HepG2 (cell line): Measurements from ENCODE around the gene HOXB5. TPM values are rescaled to one million over a fixed set of nuclear protein-coding genes. Genes with fewer than 3 reads are reported as not detected.

Experiments used
- ATAC-seq: fragments of 200-7000 bp; cut with Tn5 transposase; 3 replicates; pipeline ENCODE4 v1.9.1; 2020; ENCODE audit warnings: mild to moderate bottlenecking, moderate library complexity
- BruUV-seq: library from RNA; stranded (reverse); fragments of 400-500 nt; replicated peaks from 2 replicates; lab custom pipeline; 2021; lab: Mats Ljungman, UMichigan
- CTCF ChIA-PET: fragments of 300-600 bp; formaldehyde crosslinking; extraction: SDS; loops from one replicate; lab custom pipeline; 2021; ENCODE audit warnings: low total read pairs, inconsistent platforms, low intra/inter-chr PET ratio; lab: Yijun Ruan, JAX
- POLR2A ChIA-PET: fragments of 350-600 bp; sonication (Branson Sonifier 250); formaldehyde crosslinking; loops from one replicate; lab custom pipeline; 2020; ENCODE audit warnings: antibody characterized with exemption, inconsistent platforms; lab: Yijun Ruan, JAX
- DNase-seq: peaks from one replicate; pipeline ENCODE4 v3.0.0-alpha.2; 2015; ENCODE audit warnings: low spot score
- FAIRE-seq: peaks from 3 replicates; lab custom pipeline; 2011; peaks lifted over from hg19 to GRCh38; lab: Jason Lieb, UNC
- H2AFZ ChIP-seq: one replicate; pipeline ENCODE4 v1.6.1; 2011; ENCODE audit warnings: low read length, inconsistent platforms
- H3K27ac ChIP-seq: fragments of 300-600 bp; 3 replicates; pipeline ENCODE4 v1.8.0; 2011; ENCODE audit warnings: mixed run types, mild to moderate bottlenecking, mixed read lengths, low read length, inconsistent platforms; ENCODE audit not compliant: insufficient read depth; ENCODE audit errors: extremely low read length
- H3K27me3 ChIP-seq, 2 experiments: fragments of 200-600 bp in 1 of 2; 2 replicates in 1 of 2; 3 replicates in 1 of 2; pipeline versions ENCODE4 v1.6.0 to v1.8.0; 2011; ENCODE audit warnings: low read length in 2 of 2, mild to moderate bottlenecking in 2 of 2, moderate library complexity in 2 of 2, inconsistent platforms in 1 of 2; ENCODE audit not compliant: insufficient read depth in 2 of 2, control insufficient read depth in 1 of 2
- H3K36me3 ChIP-seq, 2 experiments: fragments of 200-600 bp in 1 of 2; replicated peaks in 1 of 2; 2 replicates in 1 of 2; 3 replicates in 1 of 2; pipeline versions ENCODE4 v1.5.1 to v1.8.0; 2011; ENCODE audit warnings: low read length in 2 of 2, inconsistent platforms in 1 of 2; ENCODE audit not compliant: insufficient read depth in 2 of 2, control insufficient read depth in 1 of 2
- H3K4me1 ChIP-seq: 2 replicates; pipeline ENCODE4 v1.5.1; 2012; ENCODE audit warnings: low read length, inconsistent platforms; ENCODE audit not compliant: insufficient read depth
- H3K4me2 ChIP-seq: 2 replicates; pipeline ENCODE4 v1.6.0; 2011; ENCODE audit warnings: low read depth, low read length, inconsistent platforms
- H3K4me3 ChIP-seq, 3 experiments: fragments of 200-600 bp in 1 of 3; sonication (generic), shearing (Covaris generic) in 1 of 3; replicated peaks in 1 of 3; 2 replicates each; pipeline ENCODE4 v1.5.1; 2011 to 2016; ENCODE audit warnings: low read length in 3 of 3, inconsistent platforms in 2 of 3, low read depth in 2 of 3, mild to moderate bottlenecking in 2 of 3, control low read depth in 1 of 3, mixed read lengths in 1 of 3; ENCODE audit not compliant: insufficient read depth in 1 of 3
- H3K79me2 ChIP-seq: one replicate; pipeline ENCODE4 v1.6.1; 2011; ENCODE audit warnings: low read length, inconsistent platforms; ENCODE audit not compliant: insufficient read depth
- H3K9ac ChIP-seq: 2 replicates; pipeline ENCODE4 v1.6.0; 2011; ENCODE audit warnings: mild to moderate bottlenecking, low read depth, low read length, inconsistent platforms; ENCODE audit not compliant: insufficient read depth
- H3K9me3 ChIP-seq: 2 replicates; pipeline ENCODE4 v1.5.1; 2012; ENCODE audit warnings: mild to moderate bottlenecking, low read length
- H4K20me1 ChIP-seq: 2 replicates; pipeline ENCODE4 v1.6.0; 2011; ENCODE audit warnings: inconsistent platforms, mild to moderate bottlenecking, low read length, moderate library complexity; ENCODE audit not compliant: insufficient read depth
- EZH2 ChIP-seq: conservative IDR thresholded peaks from 2 replicates; pipeline ENCODE4 v1.6.1; 2012; ENCODE audit warnings: mild to moderate bottlenecking, low read depth, low read length, moderate library complexity
- FLYWCH1 ChIP-seq: sonication (generic); formaldehyde crosslinking; IDR thresholded peaks from 2 replicates; pipeline ENCODE4 v1.8.1; 2023; ENCODE audit warnings: mild to moderate bottlenecking, missing genetic modification reagents
- GLI4 ChIP-seq: sonication (generic); formaldehyde crosslinking; IDR thresholded peaks from 2 replicates; pipeline ENCODE4 v1.5.1; 2020; ENCODE audit warnings: missing genetic modification reagents, mild to moderate bottlenecking, moderate library complexity, borderline replicate concordance
- MTF1 ChIP-seq: sonication (generic); formaldehyde crosslinking; IDR thresholded peaks from 2 replicates; pipeline ENCODE4 v1.5.0; 2020; ENCODE audit warnings: missing genetic modification reagents
- SMARCC2 ChIP-seq: fragments of 450-650 bp; IDR thresholded peaks from 2 replicates; pipeline ENCODE4 v1.6.1; 2017; ENCODE audit warnings: antibody characterized with exemption, mild to moderate bottlenecking
- ZNF207 ChIP-seq: fragments of 450-650 bp; IDR thresholded peaks from 2 replicates; pipeline ENCODE4 v1.6.1; 2016; ENCODE audit warnings: antibody characterized with exemption, borderline replicate concordance
- ZNF292 ChIP-seq: sonication (generic); formaldehyde crosslinking; IDR thresholded peaks from 2 replicates; pipeline ENCODE4 v1.8.1; 2022; ENCODE audit warnings: mild to moderate bottlenecking, low read depth, missing genetic modification reagents, borderline replicate concordance
- ZNF607 ChIP-seq: sonication (generic); formaldehyde crosslinking; IDR thresholded peaks from 2 replicates; pipeline ENCODE4 v1.5.1; 2020; ENCODE audit warnings: missing genetic modification reagents, mild to moderate bottlenecking, borderline replicate concordance
- ZNF839 ChIP-seq: sonication (generic); formaldehyde crosslinking; IDR thresholded peaks from 2 replicates; pipeline ENCODE4 v1.4.0; 2020; ENCODE audit warnings: missing genetic modification reagents, mild to moderate bottlenecking, borderline replicate concordance
- WGBS: methylation state at CpG from one replicate; pipeline ENCODE4 v1.1.6; 2017; ENCODE audit warnings: low lambda C conversion rate; 5-methylcytosine and 5-hydroxymethylcytosine counted together
- in situ Hi-C: cut with HindIII; loops from 2 replicates; pipeline ENCODE4 v1.10.0; 2017; ENCODE audit warnings: low pct_unique_long_range_greater_than_20kb; ENCODE audit not compliant: extremely low pct_ligation_motif_present
- intact Hi-C: fragments of 100-400 bp; cut with micrococcal nuclease; formaldehyde crosslinking; loops from one replicate; pipeline ENCODE4 v1.10.0; 2022; ENCODE audit not compliant: unreplicated experiment
- polyA plus RNA-seq, 8 experiments: library from polyadenylated mRNA; depleted of rRNA in 3 of 8; stranded (reverse) in 7 of 8; unstranded in 1 of 8; fragments of >200 nt; fragmentation: Illumina TruSeq in 4 of 8; extraction: Trizol in 4 of 8; gene quantifications; 2 replicates each; pipeline versions ENCODE4 v1.2.1 to v1.2.3, GENCODE V29; 2011 to 2016; ENCODE audit warnings: low read depth in 4 of 8, missing spikeins in 1 of 8, mixed read lengths in 1 of 8; ENCODE audit not compliant: insufficient read depth in 1 of 8
- total RNA-seq, 5 experiments: library from RNA; depleted of rRNA; stranded (reverse); fragments of >200 nt; fragmentation: Illumina TruSeq; extraction: Trizol; gene quantifications; 2 replicates each; pipeline ENCODE4 v1.2.3, GENCODE V29; 2016; ENCODE audit warnings: low read depth in 1 of 5
- TF ChIP-seq, protein P1 (sequence below): sonication (generic); formaldehyde crosslinking; IDR thresholded peaks from 2 replicates; pipeline ENCODE4 v1.5.1; 2020; ENCODE audit warnings: missing genetic modification reagents, mild to moderate bottlenecking, borderline replicate concordance

Gene HOXB5
- total and polyA plus RNA-seq, 2 of the 13 experiments (the other 11 are each of a cell fraction or from before 2014, with no cell fraction given): not detected

DNA sequence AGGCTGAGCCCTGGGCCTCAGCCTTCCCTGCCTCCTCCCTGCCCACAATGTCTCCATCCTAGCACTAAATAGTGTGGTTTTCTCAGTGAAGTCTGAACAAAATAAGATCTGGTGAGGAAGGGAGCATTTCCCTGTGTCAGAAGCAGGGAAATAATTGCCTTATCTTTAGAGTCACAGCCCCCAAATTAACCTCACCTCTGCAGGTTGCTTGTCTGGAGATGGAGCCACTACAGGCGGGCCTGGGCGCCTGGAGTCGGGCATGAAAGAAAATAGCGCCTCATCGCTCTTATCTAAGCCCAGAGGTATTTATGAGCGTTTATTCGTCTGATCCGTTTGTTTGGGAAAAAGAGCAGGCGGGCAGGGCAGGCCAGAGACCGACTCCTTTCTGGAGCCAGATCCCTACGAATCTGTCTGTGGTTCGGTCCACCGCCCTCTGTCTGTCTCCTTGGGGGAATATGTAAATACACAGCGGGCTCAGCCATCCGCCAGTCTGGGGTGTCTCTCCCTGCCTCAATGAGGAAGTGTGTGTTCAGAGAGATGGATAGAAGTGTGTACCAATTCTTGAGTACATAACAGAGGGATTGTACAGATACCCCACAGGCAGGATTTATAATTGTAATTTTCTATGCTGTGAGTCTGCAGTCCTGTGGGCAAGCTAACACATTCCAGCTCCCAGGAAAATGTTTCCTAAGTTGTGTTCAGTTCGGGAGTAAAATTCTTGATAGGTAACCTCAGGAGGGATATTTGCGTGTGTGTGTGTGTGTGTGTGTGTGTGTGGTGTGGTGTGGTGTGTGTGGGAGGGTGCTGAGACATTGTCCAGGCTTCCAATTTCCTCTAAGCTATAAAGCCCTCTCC, 6.9 kb upstream of the HOXB5 start:
- ChIA-PET CTCF (no interaction called here), POLR2A (no interaction called here)
- intact Hi-C loops: no loop called here
- Histone ChIP-seq H3K36me3 (no peaks in the 10 kb centered on the region), H4K20me1 (peaks cover 2% of the 10 kb centered on the region; the same call in 1 of the 2 replicates), H3K9ac (no peak overlapping the region), H3K27ac (no peak overlapping the region), H3K4me2 (no peak overlapping the region), H3K9me3 (no peaks in the 10 kb centered on the region)
- no peak for ATAC-seq
- in situ Hi-C loops: no loop called here
- BruUV-seq: no TSS peak
- WGBS: 10% methylated on average over 17 of the region's 17 CpGs
- TF ChIP-seq EZH2 (0 out of 2 replicates have a peak, but pooled peaks have one; percentile 38), ZNF207 (no peak)
- TF ChIP-seq, all 625 proteins: peak for 1
- H2AFZ ChIP-seq: no peak overlapping the region
- H3K4me3 ChIP-seq: no peak overlapping the region
- no peak for DNase-seq
- FAIRE-seq: no peak
- no peaks in the 10 kb centered on the region for H3K79me2 ChIP-seq
- H3K4me1 ChIP-seq: peaks cover 10% of the 10 kb centered on the region; the same call in 1 of the 2 replicates
- peaks cover 47 to 98% of the 10 kb centered on the region in 2 experiments for H3K27me3 ChIP-seq

DNA sequence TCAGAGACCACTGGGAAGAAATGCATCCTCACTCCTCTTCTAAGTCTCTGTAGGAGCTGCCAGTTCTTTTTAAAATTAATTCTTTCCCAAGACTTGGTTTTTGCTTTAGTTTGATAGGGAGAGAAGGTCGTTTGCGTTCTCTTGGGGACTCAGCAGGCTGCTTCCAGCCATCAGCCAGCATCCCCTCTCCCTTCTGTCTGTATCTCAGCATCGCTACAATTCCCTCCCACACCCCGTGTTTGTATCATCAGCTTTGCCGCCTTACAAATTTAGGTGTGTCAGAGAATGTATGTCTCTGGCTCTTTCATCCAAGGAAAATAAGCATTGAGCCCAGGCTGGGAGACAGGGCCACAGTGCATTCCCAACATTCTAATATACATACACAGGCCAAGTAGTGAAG, 5.8 kb upstream of the HOXB5 start:
- no TSS peak for BruUV-seq
- intact Hi-C loops (no loop called here), in situ Hi-C loops (loop anchor here (5.0 kb wide), 1 partner anchor 447 kb away; no protein-coding TSS in a partner anchor)
- peaks cover 53 to 98% of the 10 kb centered on the region in 2 experiments for H3K27me3 ChIP-seq
- no peak overlapping the region for H3K4me2 ChIP-seq
- H3K9me3 ChIP-seq: no peaks in the 10 kb centered on the region
- H3K36me3 ChIP-seq: no peaks in the 10 kb centered on the region
- POLR2A ChIA-PET: no interaction called here
- no peak for DNase-seq
- no peaks in the 10 kb centered on the region for H3K79me2 ChIP-seq
- CTCF ChIA-PET: no interaction called here
- no peak for FAIRE-seq
- 5% methylated on average over 5 of the region's 5 CpGs for WGBS
- H4K20me1 ChIP-seq: peaks cover 2% of the 10 kb centered on the region; the same call in 1 of the 2 replicates
- TF ChIP-seq FLYWCH1 (CRISPR knock-in tag) (no peak), GLI4 (no peak), ZNF292 (CRISPR knock-in tag) (no peak), SMARCC2 (no peak), ZNF839 (CRISPR knock-in tag) (no peak), ZNF607 (CRISPR knock-in tag) (no peak), MTF1 (CRISPR knock-in tag) (no peak)
- TF ChIP-seq, protein P1, sequence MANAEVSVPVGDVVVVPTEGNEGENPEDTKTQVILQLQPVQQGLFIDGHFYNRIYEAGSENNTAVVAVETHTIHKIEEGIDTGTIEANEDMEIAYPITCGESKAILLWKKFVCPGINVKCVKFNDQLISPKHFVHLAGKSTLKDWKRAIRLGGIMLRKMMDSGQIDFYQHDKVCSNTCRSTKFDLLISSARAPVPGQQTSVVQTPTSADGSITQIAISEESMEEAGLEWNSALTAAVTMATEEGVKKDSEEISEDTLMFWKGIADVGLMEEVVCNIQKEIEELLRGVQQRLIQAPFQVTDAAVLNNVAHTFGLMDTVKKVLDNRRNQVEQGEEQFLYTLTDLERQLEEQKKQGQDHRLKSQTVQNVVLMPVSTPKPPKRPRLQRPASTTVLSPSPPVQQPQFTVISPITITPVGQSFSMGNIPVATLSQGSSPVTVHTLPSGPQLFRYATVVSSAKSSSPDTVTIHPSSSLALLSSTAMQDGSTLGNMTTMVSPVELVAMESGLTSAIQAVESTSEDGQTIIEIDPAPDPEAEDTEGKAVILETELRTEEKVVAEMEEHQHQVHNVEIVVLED: no peak
- H3K4me3 ChIP-seq: no peak overlapping the region
- peaks cover 12% of the 10 kb centered on the region; the same call in 1 of the 2 replicates for H3K4me1 ChIP-seq
- no peak overlapping the region for H2AFZ ChIP-seq
- ATAC-seq: no peak
- H3K27ac ChIP-seq: no peak overlapping the region
- H3K9ac ChIP-seq: no peak overlapping the region
